Suprapubic skin (tissue), 3 donors: ENCODE results near the gene SMC6.

Experiments used
- EP300 ChIP-seq: sonication (generic); formaldehyde crosslinking; IDR thresholded peaks from one replicate; pipeline ENCODE4 v1.6.1; 2017; ENCODE audit warnings: antibody characterized with exemption
- POLR2A ChIP-seq, 2 donors: fragments of 450-650 bp; IDR thresholded peaks; one replicate each; pipeline ENCODE4 v1.6.1; 2017; ENCODE audit warnings: antibody characterized with exemption in 2 of 2, mild to moderate bottlenecking in 2 of 2, moderate library complexity in 2 of 2
- TF ChIP-seq, protein P1 (sequence below), 2 donors: fragments of 200-600 bp in 1 of 2; fragments of 450-650 bp in 1 of 2; sonication (generic) in 1 of 2; IDR thresholded peaks; one replicate each; pipeline ENCODE4 v1.5.1; 2016 to 2019; ENCODE audit warnings: antibody characterized with exemption in 2 of 2, mild to moderate bottlenecking in 1 of 2, moderate library complexity in 1 of 2

DNA sequence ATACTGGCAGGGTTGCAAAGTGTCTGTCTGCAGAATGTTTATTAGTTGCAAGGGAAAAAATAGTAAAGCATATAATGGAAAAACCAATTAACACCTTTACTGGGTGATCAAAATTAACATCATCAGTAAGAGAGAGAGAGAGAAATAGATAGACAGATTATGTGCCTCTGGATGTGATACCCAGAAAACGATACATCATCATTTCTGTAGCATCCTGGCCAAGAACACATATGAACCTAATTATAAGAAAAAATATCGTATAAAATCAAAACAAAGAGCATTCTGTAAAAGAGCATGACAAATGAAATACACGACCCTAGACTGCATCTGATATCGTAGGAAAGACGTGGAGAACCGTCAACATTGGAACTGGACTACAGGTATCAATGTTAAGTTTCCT, 64.6 kb downstream of the SMC6 start:
- TF ChIP-seq, protein P1, sequence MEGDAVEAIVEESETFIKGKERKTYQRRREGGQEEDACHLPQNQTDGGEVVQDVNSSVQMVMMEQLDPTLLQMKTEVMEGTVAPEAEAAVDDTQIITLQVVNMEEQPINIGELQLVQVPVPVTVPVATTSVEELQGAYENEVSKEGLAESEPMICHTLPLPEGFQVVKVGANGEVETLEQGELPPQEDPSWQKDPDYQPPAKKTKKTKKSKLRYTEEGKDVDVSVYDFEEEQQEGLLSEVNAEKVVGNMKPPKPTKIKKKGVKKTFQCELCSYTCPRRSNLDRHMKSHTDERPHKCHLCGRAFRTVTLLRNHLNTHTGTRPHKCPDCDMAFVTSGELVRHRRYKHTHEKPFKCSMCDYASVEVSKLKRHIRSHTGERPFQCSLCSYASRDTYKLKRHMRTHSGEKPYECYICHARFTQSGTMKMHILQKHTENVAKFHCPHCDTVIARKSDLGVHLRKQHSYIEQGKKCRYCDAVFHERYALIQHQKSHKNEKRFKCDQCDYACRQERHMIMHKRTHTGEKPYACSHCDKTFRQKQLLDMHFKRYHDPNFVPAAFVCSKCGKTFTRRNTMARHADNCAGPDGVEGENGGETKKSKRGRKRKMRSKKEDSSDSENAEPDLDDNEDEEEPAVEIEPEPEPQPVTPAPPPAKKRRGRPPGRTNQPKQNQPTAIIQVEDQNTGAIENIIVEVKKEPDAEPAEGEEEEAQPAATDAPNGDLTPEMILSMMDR (IDR thresholded peaks at IDR 0.05): no peak
- no peak for TF ChIP-seq EP300
- TF ChIP-seq POLR2A (IDR thresholded peaks at IDR 0.05): no peak
